Gastrocnemius medialis (tissue), 4 donors: ENCODE results near the gene USP26.

Experiments
- POLR2A ChIP-seq, 2 donors: fragments of 450-650 bp; IDR thresholded peaks; one replicate each; pipeline ENCODE4 v1.6.1; 2017; ENCODE audit warnings: antibody characterized with exemption in 2 of 2, mild to moderate bottlenecking in 2 of 2, moderate library complexity in 2 of 2
- TF ChIP-seq, protein P1 (sequence below), 5 experiments: fragments of 450-650 bp in 3 of 5; fragments of 200-600 bp in 2 of 5; sonication (generic) in 2 of 5; IDR thresholded peaks in 4 of 5; conservative IDR thresholded peaks in 1 of 5; 1 replicate in 4 of 5; 2 replicates in 1 of 5; pipeline ENCODE4 v1.5.1; 2016 to 2019; ENCODE audit warnings: antibody characterized with exemption in 5 of 5, mild to moderate bottlenecking in 3 of 5, moderate library complexity in 3 of 5

GRCh38 chrX:133134282-133134681 is 37.4 kb upstream of the USP26 start:
- TF ChIP-seq, protein P1, sequence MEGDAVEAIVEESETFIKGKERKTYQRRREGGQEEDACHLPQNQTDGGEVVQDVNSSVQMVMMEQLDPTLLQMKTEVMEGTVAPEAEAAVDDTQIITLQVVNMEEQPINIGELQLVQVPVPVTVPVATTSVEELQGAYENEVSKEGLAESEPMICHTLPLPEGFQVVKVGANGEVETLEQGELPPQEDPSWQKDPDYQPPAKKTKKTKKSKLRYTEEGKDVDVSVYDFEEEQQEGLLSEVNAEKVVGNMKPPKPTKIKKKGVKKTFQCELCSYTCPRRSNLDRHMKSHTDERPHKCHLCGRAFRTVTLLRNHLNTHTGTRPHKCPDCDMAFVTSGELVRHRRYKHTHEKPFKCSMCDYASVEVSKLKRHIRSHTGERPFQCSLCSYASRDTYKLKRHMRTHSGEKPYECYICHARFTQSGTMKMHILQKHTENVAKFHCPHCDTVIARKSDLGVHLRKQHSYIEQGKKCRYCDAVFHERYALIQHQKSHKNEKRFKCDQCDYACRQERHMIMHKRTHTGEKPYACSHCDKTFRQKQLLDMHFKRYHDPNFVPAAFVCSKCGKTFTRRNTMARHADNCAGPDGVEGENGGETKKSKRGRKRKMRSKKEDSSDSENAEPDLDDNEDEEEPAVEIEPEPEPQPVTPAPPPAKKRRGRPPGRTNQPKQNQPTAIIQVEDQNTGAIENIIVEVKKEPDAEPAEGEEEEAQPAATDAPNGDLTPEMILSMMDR (IDR thresholded peaks at IDR 0.05 in 4 of 5, conservative IDR thresholded peaks at IDR 0.05 in 1 of 5): no peak
- no peak for TF ChIP-seq POLR2A (IDR thresholded peaks at IDR 0.05)
